ENCODE results near the gene CFAP46. TPM values are rescaled to one million over a fixed set of nuclear protein-coding genes. Genes with fewer than 3 reads are reported as not detected.

CFAP46 gene
- total and polyA plus RNA-seq, 2 experiments from 2014 or later, result 3.1 to 5.4 TPM

DNA sequence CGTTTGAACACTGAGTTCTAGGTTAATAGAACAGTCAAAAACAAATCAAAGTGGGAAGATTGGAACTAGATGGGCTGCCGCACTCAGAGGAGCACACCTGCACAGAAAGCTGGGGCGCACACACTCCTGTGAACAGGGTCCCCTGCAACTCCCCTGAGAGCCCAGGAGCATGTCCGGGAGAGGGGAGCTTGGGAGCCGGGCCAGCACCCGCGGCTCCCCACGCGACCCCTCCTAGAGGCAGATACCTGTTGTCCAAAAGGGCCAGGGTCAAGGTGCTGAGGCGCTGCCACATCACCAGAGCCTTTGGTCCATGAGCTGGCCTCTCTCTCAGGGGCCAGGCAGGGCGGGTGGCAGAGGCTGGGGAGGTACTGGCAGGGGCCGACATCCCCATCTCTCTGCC, 162.0 kb downstream of the CFAP46 start:
- H4K20me1 ChIP-seq (replicated peaks; ENCODE audit: insufficient read depth), result peaks cover 12% of the 10 kb centered on the region
- H3K4me2 ChIP-seq, result no peak overlapping the region
- Mint-ChIP-seq H3K27me3 (ENCODE audit: insufficient read depth, low read depth, poor library complexity) (peaks cover 49% of the 10 kb centered on the region), H3K27ac (no peak overlapping the region), H3K4me1 (peaks cover 19% of the 10 kb centered on the region), H3K36me3 (ENCODE audit: low read depth) (peaks cover 3% of the 10 kb centered on the region; the same call in 2 of the 3 replicates), H3K9me3 (no peaks in the 10 kb centered on the region), H3K4me3 (no peak overlapping the region)
- H3K4me1 ChIP-seq (ENCODE audit: insufficient read depth), result peaks cover 7% of the 10 kb centered on the region
- DNase-seq (ENCODE audit: low spot score), result no peak
- no peaks in the 10 kb centered on the region for H3K36me3 ChIP-seq (ENCODE audit: insufficient read depth)
- peaks cover 41% of the 10 kb centered on the region for H3K27me3 ChIP-seq (ENCODE audit: insufficient read depth)
- no peaks in the 10 kb centered on the region for H3K9me2 ChIP-seq (ENCODE audit: insufficient read depth)
- TF ChIP-seq STAT1 (IDR thresholded peaks at IDR 0.05; ENCODE audit: unreplicated experiment), result no peak
- TF ChIP-seq POLR2AphosphoS5 (IDR thresholded peaks at IDR 0.05; ENCODE audit: low read depth), result no peak
- no peaks in the 10 kb centered on the region for H3F3A ChIP-seq (replicated peaks; ENCODE audit: low read depth)
- no peak for ATAC-seq
- no peaks in the 10 kb centered on the region for H3K79me2 ChIP-seq (replicated peaks; ENCODE audit: insufficient read depth)
- no peak overlapping the region for H3K27ac ChIP-seq (ENCODE audit: low read depth)
- H2AFZ ChIP-seq, result no peak overlapping the region
- H3K4me3 ChIP-seq, result no peak overlapping the region

DNA sequence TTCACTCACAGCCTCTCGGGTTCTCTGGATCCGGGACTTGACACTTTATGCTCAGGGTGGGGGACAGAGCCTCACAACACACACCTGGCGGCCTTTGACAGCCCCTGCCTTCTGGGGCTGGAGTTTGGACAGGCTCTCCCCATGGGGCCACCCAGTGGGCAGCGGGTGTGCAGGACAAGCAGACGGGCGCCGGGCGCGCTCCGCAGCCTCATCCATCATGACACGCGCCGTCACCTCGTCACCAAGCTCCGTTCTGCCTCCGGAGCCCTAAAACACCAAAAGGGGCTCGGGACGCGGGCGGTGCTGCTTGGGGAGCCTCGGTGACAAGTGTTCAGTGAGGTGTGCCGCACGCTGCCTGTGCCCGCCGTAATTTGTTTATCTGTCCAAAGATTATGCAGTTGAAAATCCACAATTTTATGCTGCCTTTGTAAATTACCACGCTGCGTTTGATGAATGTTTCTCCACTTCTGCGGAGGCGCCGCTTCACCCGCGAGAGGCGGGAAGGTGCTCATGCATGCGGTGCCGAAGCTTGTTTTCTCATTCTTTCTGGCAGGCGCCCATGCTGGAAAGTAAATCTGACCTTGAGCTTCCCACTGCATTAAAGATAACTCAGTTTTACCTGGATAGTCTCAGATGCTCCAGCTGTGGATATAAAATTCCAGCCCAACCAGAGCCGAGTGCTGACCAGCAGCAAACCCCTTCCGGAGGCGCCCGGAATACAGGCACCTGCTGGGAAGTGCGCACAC, 162.6 kb downstream of the CFAP46 start:
- Histone ChIP-seq H3K4me1 (ENCODE audit: insufficient read depth) (peaks cover 7% of the 10 kb centered on the region), H3K4me3 (no peak overlapping the region), H3K9me2 (ENCODE audit: insufficient read depth) (no peaks in the 10 kb centered on the region), H3K27me3 (ENCODE audit: insufficient read depth) (peaks cover 34% of the 10 kb centered on the region), H2AFZ (no peak overlapping the region), H3K36me3 (ENCODE audit: insufficient read depth) (no peaks in the 10 kb centered on the region), H3K79me2 (replicated peaks; ENCODE audit: insufficient read depth) (no peaks in the 10 kb centered on the region), H3K27ac (ENCODE audit: low read depth) (no peak overlapping the region), H3K4me2 (no peak overlapping the region), H4K20me1 (replicated peaks; ENCODE audit: insufficient read depth) (peaks cover 12% of the 10 kb centered on the region), H3F3A (replicated peaks; ENCODE audit: low read depth) (no peaks in the 10 kb centered on the region)
- Mint-ChIP-seq H3K27ac (no peak overlapping the region), H3K4me1 (peaks cover 19% of the 10 kb centered on the region), H3K27me3 (ENCODE audit: insufficient read depth, low read depth, poor library complexity) (peaks cover 43% of the 10 kb centered on the region), H3K9me3 (no peaks in the 10 kb centered on the region), H3K4me3 (no peak overlapping the region), H3K36me3 (ENCODE audit: low read depth) (peaks cover 3% of the 10 kb centered on the region; the same call in 2 of the 3 replicates)
- DNase-seq (ENCODE audit: low spot score) (no peak), ATAC-seq (no peak)
- no peak for TF ChIP-seq JUNB (IDR thresholded peaks at IDR 0.05; ENCODE audit: unreplicated experiment)
- TF ChIP-seq, protein P1, sequence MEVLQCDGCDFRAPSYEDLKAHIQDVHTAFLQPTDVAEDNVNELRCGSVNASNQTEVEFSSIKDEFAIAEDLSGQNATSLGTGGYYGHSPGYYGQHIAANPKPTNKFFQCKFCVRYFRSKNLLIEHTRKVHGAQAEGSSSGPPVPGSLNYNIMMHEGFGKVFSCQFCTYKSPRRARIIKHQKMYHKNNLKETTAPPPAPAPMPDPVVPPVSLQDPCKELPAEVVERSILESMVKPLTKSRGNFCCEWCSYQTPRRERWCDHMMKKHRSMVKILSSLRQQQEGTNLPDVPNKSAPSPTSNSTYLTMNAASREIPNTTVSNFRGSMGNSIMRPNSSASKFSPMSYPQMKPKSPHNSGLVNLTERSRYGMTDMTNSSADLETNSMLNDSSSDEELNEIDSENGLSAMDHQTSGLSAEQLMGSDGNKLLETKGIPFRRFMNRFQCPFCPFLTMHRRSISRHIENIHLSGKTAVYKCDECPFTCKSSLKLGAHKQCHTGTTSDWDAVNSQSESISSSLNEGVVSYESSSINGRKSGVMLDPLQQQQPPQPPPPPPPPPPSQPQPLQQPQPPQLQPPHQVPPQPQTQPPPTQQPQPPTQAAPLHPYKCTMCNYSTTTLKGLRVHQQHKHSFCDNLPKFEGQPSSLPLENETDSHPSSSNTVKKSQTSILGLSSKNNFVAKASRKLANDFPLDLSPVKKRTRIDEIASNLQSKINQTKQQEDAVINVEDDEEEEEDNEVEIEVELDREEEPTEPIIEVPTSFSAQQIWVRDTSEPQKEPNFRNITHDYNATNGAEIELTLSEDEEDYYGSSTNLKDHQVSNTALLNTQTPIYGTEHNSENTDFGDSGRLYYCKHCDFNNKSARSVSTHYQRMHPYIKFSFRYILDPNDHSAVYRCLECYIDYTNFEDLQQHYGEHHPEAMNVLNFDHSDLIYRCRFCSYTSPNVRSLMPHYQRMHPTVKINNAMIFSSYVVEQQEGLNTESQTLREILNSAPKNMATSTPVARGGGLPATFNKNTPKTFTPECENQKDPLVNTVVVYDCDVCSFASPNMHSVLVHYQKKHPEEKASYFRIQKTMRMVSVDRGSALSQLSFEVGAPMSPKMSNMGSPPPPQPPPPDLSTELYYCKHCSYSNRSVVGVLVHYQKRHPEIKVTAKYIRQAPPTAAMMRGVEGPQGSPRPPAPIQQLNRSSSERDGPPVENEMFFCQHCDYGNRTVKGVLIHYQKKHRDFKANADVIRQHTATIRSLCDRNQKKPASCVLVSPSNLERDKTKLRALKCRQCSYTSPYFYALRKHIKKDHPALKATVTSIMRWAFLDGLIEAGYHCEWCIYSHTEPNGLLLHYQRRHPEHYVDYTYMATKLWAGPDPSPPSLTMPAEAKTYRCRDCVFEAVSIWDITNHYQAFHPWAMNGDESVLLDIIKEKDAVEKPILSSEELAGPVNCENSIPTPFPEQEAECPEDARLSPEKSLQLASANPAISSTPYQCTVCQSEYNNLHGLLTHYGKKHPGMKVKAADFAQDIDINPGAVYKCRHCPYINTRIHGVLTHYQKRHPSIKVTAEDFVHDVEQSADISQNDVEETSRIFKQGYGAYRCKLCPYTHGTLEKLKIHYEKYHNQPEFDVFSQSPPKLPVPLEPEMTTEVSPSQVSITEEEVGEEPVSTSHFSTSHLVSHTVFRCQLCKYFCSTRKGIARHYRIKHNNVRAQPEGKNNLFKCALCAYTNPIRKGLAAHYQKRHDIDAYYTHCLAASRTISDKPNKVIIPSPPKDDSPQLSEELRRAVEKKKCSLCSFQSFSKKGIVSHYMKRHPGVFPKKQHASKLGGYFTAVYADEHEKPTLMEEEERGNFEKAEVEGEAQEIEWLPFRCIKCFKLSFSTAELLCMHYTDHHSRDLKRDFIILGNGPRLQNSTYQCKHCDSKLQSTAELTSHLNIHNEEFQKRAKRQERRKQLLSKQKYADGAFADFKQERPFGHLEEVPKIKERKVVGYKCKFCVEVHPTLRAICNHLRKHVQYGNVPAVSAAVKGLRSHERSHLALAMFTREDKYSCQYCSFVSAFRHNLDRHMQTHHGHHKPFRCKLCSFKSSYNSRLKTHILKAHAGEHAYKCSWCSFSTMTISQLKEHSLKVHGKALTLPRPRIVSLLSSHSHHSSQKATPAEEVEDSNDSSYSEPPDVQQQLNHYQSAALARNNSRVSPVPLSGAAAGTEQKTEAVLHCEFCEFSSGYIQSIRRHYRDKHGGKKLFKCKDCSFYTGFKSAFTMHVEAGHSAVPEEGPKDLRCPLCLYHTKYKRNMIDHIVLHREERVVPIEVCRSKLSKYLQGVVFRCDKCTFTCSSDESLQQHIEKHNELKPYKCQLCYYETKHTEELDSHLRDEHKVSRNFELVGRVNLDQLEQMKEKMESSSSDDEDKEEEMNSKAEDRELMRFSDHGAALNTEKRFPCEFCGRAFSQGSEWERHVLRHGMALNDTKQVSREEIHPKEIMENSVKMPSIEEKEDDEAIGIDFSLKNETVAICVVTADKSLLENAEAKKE (CRISPR knock-in tag; IDR thresholded peaks at IDR 0.05), result no peak
- TF ChIP-seq EZH2 (IDR thresholded peaks at IDR 0.05; ENCODE audit: low read depth, unreplicated experiment), result no peak
- TF ChIP-seq, protein P2, sequence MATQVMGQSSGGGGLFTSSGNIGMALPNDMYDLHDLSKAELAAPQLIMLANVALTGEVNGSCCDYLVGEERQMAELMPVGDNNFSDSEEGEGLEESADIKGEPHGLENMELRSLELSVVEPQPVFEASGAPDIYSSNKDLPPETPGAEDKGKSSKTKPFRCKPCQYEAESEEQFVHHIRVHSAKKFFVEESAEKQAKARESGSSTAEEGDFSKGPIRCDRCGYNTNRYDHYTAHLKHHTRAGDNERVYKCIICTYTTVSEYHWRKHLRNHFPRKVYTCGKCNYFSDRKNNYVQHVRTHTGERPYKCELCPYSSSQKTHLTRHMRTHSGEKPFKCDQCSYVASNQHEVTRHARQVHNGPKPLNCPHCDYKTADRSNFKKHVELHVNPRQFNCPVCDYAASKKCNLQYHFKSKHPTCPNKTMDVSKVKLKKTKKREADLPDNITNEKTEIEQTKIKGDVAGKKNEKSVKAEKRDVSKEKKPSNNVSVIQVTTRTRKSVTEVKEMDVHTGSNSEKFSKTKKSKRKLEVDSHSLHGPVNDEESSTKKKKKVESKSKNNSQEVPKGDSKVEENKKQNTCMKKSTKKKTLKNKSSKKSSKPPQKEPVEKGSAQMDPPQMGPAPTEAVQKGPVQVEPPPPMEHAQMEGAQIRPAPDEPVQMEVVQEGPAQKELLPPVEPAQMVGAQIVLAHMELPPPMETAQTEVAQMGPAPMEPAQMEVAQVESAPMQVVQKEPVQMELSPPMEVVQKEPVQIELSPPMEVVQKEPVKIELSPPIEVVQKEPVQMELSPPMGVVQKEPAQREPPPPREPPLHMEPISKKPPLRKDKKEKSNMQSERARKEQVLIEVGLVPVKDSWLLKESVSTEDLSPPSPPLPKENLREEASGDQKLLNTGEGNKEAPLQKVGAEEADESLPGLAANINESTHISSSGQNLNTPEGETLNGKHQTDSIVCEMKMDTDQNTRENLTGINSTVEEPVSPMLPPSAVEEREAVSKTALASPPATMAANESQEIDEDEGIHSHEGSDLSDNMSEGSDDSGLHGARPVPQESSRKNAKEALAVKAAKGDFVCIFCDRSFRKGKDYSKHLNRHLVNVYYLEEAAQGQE (IDR thresholded peaks at IDR 0.05; ENCODE audit: unreplicated experiment), result no peak
- TF ChIP-seq STAT1 (IDR thresholded peaks at IDR 0.05; ENCODE audit: unreplicated experiment), result no peak
- TF ChIP-seq ZNF114 (CRISPR knock-in tag; IDR thresholded peaks at IDR 0.05), result no peak
- TF ChIP-seq, protein P3, sequence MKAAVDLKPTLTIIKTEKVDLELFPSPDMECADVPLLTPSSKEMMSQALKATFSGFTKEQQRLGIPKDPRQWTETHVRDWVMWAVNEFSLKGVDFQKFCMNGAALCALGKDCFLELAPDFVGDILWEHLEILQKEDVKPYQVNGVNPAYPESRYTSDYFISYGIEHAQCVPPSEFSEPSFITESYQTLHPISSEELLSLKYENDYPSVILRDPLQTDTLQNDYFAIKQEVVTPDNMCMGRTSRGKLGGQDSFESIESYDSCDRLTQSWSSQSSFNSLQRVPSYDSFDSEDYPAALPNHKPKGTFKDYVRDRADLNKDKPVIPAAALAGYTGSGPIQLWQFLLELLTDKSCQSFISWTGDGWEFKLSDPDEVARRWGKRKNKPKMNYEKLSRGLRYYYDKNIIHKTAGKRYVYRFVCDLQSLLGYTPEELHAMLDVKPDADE (IDR thresholded peaks at IDR 0.05), result no peak
- TF ChIP-seq CREB1 (CRISPR knock-in tag; IDR thresholded peaks at IDR 0.05; ENCODE audit: low read depth), result no peak
- no peak for TF ChIP-seq ZNF331 (CRISPR knock-in tag; IDR thresholded peaks at IDR 0.05; ENCODE audit: low read depth)
- TF ChIP-seq POLR2AphosphoS5 (IDR thresholded peaks at IDR 0.05; ENCODE audit: low read depth), result no peak
- no peak for TF ChIP-seq NANOG (IDR thresholded peaks at IDR 0.05; ENCODE audit: borderline replicate concordance)
